Heart left ventricle (tissue), 16 donors: ENCODE data around the gene DLG1. TPM values are rescaled to one million over a fixed set of nuclear protein-coding genes. Genes with fewer than 3 reads are reported as not detected.

Experiments used
- ATAC-seq, 4 donors: fragments of 200-7000 bp; cut with Tn5 transposase; one replicate each; pipeline ENCODE4 v1.9.1; 2020 to 2022; ENCODE audit warnings: moderate library complexity in 4 of 4, mild to moderate bottlenecking in 3 of 4, moderate number of reproducible peaks in 1 of 4
- DNase-seq, 5 donors: peaks; one replicate each; pipeline ENCODE4 v3.0.0-alpha.2; 2020
- H3K27ac ChIP-seq, 12 donors: fragments of 200-600 bp; sonication (generic) in 4 of 12; one replicate each; pipeline versions ENCODE4 v1.5.0 to v1.8.0; 2016 to 2022; ENCODE audit warnings: mild to moderate bottlenecking in 2 of 12
- H3K27me3 ChIP-seq, 9 donors: fragments of 200-600 bp; sonication (generic) in 2 of 9; one replicate each; pipeline versions ENCODE4 v1.5.1 to v1.8.0; 2016 to 2022; ENCODE audit warnings: mild to moderate bottlenecking in 3 of 9
- H3K36me3 ChIP-seq, 9 donors: fragments of 200-600 bp; sonication (generic) in 2 of 9; one replicate each; pipeline versions ENCODE4 v1.5.0 to v1.8.0; 2018 to 2022; ENCODE audit warnings: mild to moderate bottlenecking in 2 of 9
- H3K4me1 ChIP-seq, 12 donors: fragments of 200-600 bp; sonication (generic) in 4 of 12; one replicate each; pipeline versions ENCODE4 v1.5.0 to v1.8.0; 2016 to 2022; ENCODE audit warnings: mild to moderate bottlenecking in 3 of 12
- H3K4me3 ChIP-seq, 12 donors: fragments of 200-600 bp; sonication (generic) in 4 of 12; one replicate each; pipeline versions ENCODE4 v1.5.0 to v1.8.0; 2017 to 2022; ENCODE audit warnings: mild to moderate bottlenecking in 9 of 12, moderate library complexity in 4 of 12
- H3K9me3 ChIP-seq, 12 donors: fragments of 200-600 bp; sonication (generic) in 4 of 12; one replicate each; pipeline versions ENCODE4 v1.5.0 to v1.8.0; 2016 to 2022; ENCODE audit warnings: mild to moderate bottlenecking in 1 of 12
- POLR2A ChIP-seq, 2 donors: fragments of 450-650 bp; IDR thresholded peaks; one replicate each; pipeline ENCODE4 v1.6.1; 2017; ENCODE audit warnings: antibody characterized with exemption in 2 of 2, mild to moderate bottlenecking in 2 of 2, moderate library complexity in 2 of 2
- WGBS, 4 donors: extraction: QIAGEN DNeasy Blood & Tissue Kit in 2 of 4; methylation state at CpG; one replicate each; pipeline versions ENCODE4 v1.1.5 to v1.1.7; 2013 to 2018; 5-methylcytosine and 5-hydroxymethylcytosine counted together
- intact Hi-C, 10 donors: fragments of 100-400 bp; cut with DNase I; formaldehyde crosslinking; loops; one replicate each; pipeline versions ENCODE4 v1.11.1 to v1.14.2; 2022
- polyA plus RNA-seq, 2 donors: library from polyadenylated mRNA; stranded (reverse); fragments of 200-250 nt; gene quantifications; one replicate each; pipeline ENCODE4 v1.2.3, GENCODE V29; 2013
- total RNA-seq, 9 donors: library from RNA; depleted of rRNA in 2 of 9; stranded (reverse); fragments of >200 nt in 2 of 9; fragmentation: NEBNext Ultra II Directional in 3 of 9; extraction: Animal tissue kit (Norgen Biotek cat#: 25700) in 3 of 9; gene quantifications; one replicate each; pipeline versions ENCODE4 v1.1.0 to v1.2.4, GENCODE V29; 2016 to 2023
- TF ChIP-seq, protein P1 (sequence below), 12 donors: fragments of 200-600 bp; sonication (generic) in 4 of 12; IDR thresholded peaks; one replicate each; pipeline versions ENCODE4 v1.5.0 to v1.8.0; 2018 to 2022; ENCODE audit warnings: antibody characterized with exemption in 12 of 12, mild to moderate bottlenecking in 5 of 12
- donor health status: ischemic (EF 13 %, LVEDD 7.1; RV severe dilation, severe dysfunction).
- donor health status: healthy with polysubstance abuse.
- donor health status: DM: no; HTN: yes; CAD: no.
- donor health status: DM: no; HTN: no; CAD: no.
- donor health status: ischemic (EF 25% LVEDD 6.9; RV normal size, moderate dysfunction).
- donor health status: ischemic (EF 25% LVEDD 5.7; RV mildly dilated, moderate dysfunction).
- donor health status: healthy.
- donor health status: DM: yes; HTN: yes; CAD: no.
- donor health status: ischemic (EF 35%, LVEDD 5.7; RV mildly dilated, moderate dysfunction).
- donor health status: nonischemic (EF 11% LVEDD 7.7; RV severe dilation, severe dysfunction).
- donor health status: DM: yes; HTN: yes; CAD: no.
- donor health status: PGD.
- donor health status: ischemic (EF 29% LVEDD 5.4; RV normal size, mild dysfunction).
- donor health status: nonischemic (EF 23%, LVEDD 6.1; RV moderate dilation, normal function).

DLG1 gene
- total and polyA plus RNA-seq, 11 donors, result 17.4 to 151 (median 63.6) TPM

DNA sequence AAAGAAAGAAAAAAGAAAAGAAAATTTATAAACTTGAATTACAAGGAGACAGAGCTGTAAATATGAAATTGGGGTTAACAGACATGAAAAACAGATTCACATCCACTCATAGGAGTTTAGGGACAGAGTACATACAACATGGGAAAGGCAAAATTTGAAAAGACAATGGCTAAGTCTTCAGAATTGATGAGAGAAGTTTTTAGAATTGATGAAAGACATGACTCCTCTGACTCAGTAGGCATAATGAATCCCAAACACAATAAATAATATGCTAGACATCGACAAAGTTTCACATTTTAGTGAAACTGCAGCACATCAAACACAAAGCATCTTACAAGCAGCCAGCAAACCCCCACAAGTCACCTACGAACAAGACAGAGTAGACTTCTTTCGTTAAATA, 184.4 kb downstream of the DLG1 start:
- H3K4me3 ChIP-seq, result no peak overlapping the region
- WGBS, 4 donors, result 96 to 99% (median 98%) methylated on average over 3 of the region's 3 CpGs
- H3K4me1 ChIP-seq, result no peaks in the 10 kb centered on the region
- no peaks in the 10 kb centered on the region for H3K9me3 ChIP-seq
- no peak for DNase-seq
- H3K27me3 ChIP-seq, result no peaks in the 10 kb centered on the region
- no peak overlapping the region for H3K27ac ChIP-seq
- intact Hi-C loops, result no loop called here
- peaks cover 0 to 68% (median 47%) of the 10 kb centered on the region in 9 donors for H3K36me3 ChIP-seq
- no peak for TF ChIP-seq POLR2A (IDR thresholded peaks at IDR 0.05)
- ATAC-seq, result no peak

DNA sequence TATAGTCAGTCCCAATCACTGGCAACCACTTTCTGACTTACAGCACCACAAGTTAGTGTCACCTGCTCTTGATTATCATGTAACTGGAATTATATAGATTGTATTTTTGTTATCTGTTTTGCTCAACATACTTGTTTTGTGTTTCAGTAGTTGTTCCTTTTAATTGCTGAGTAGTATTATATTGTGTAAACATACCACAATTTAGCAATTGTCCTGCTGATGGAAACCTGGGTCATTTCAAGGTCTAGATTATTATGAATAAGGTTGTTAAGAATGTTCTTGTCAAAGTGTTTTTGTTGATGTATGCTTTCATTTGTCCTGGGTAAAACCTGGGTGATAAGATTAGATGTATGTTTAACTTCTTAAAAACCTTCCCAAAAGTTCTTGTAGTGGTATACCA, 186.7 kb downstream of the DLG1 start:
- H3K4me3 ChIP-seq, result no peak overlapping the region
- no peaks in the 10 kb centered on the region for H3K9me3 ChIP-seq
- H3K27me3 ChIP-seq, result no peaks in the 10 kb centered on the region
- H3K4me1 ChIP-seq, result no peaks in the 10 kb centered on the region
- peaks cover 0 to 68% (median 47%) of the 10 kb centered on the region in 9 donors for H3K36me3 ChIP-seq
- ATAC-seq (no peak), DNase-seq (no peak)
- no peak for TF ChIP-seq POLR2A (IDR thresholded peaks at IDR 0.05)
- TF ChIP-seq, protein P1, sequence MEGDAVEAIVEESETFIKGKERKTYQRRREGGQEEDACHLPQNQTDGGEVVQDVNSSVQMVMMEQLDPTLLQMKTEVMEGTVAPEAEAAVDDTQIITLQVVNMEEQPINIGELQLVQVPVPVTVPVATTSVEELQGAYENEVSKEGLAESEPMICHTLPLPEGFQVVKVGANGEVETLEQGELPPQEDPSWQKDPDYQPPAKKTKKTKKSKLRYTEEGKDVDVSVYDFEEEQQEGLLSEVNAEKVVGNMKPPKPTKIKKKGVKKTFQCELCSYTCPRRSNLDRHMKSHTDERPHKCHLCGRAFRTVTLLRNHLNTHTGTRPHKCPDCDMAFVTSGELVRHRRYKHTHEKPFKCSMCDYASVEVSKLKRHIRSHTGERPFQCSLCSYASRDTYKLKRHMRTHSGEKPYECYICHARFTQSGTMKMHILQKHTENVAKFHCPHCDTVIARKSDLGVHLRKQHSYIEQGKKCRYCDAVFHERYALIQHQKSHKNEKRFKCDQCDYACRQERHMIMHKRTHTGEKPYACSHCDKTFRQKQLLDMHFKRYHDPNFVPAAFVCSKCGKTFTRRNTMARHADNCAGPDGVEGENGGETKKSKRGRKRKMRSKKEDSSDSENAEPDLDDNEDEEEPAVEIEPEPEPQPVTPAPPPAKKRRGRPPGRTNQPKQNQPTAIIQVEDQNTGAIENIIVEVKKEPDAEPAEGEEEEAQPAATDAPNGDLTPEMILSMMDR (IDR thresholded peaks at IDR 0.05), result no peak
- H3K27ac ChIP-seq, result no peak overlapping the region
- intact Hi-C loops, result no loop called here

GRCh38 chr3:197105786-197106185, 192.6 kb downstream of the DLG1 start:
- TF ChIP-seq, protein P1 (IDR thresholded peaks at IDR 0.05), result no peak
- TF ChIP-seq POLR2A (IDR thresholded peaks at IDR 0.05), result no peak
- H3K4me3 ChIP-seq, result no peak overlapping the region
- H3K36me3 ChIP-seq, result peaks cover 0 to 65% (median 40%) of the 10 kb centered on the region in 9 donors
- no peaks in the 10 kb centered on the region for H3K9me3 ChIP-seq
- intact Hi-C loops, result no loop called here
- H3K4me1 ChIP-seq, result no peaks in the 10 kb centered on the region
- H3K27me3 ChIP-seq, result no peaks in the 10 kb centered on the region
- H3K27ac ChIP-seq, result no peak overlapping the region
- no peak for ATAC-seq
- no peak for DNase-seq
- WGBS, 4 donors, result 87 to 97% (median 95%) methylated on average over 2 of the region's 2 CpGs

GRCh38 chr3:197104738-197105137, 193.7 kb downstream of the DLG1 start:
- H3K9me3 ChIP-seq, result no peaks in the 10 kb centered on the region
- 91 to 98% (median 95%) methylated on average over 1 of the region's 1 CpG for WGBS, 4 donors
- H3K27me3 ChIP-seq, result no peaks in the 10 kb centered on the region
- no peaks in the 10 kb centered on the region for H3K4me1 ChIP-seq
- ATAC-seq (no peak), DNase-seq (no peak)
- TF ChIP-seq, protein P1 (IDR thresholded peaks at IDR 0.05), result no peak
- no peak for TF ChIP-seq POLR2A (IDR thresholded peaks at IDR 0.05)
- H3K36me3 ChIP-seq, result peaks cover 0 to 64% (median 36%) of the 10 kb centered on the region in 9 donors
- no peak overlapping the region for H3K27ac ChIP-seq
- intact Hi-C loops, result loop anchor here in 1 of 10 donors (5.0 kb wide), 1 partner anchor 37 kb away; no protein-coding TSS in a partner anchor
- H3K4me3 ChIP-seq, result no peak overlapping the region

- H3K27ac ChIP-seq, result no peak overlapping the region
- intact Hi-C loops, result loop anchor here in 1 of 10 donors (5.0 kb wide), 1 partner anchor 36 kb away; no protein-coding TSS in a partner anchor
- H3K9me3 ChIP-seq, result no peaks in the 10 kb centered on the region
- no peak overlapping the region for H3K4me3 ChIP-seq
- peaks cover 0 to 63% (median 27%) of the 10 kb centered on the region in 9 donors for H3K36me3 ChIP-seq
- 96 to 100% (median 97%) methylated on average over 1 of the region's 1 CpG for WGBS, 4 donors
- DNase-seq (no peak), ATAC-seq (no peak)
- no peaks in the 10 kb centered on the region for H3K4me1 ChIP-seq
- TF ChIP-seq, protein P1 (IDR thresholded peaks at IDR 0.05), result no peak
- TF ChIP-seq POLR2A (IDR thresholded peaks at IDR 0.05), result no peak
- no peaks in the 10 kb centered on the region for H3K27me3 ChIP-seq
Measured at GRCh38 chr3:197103766-197104165, 194.6 kb downstream of the DLG1 start.
